H9 (cell line): Measurements from ENCODE around the gene HTRA3. TPM values are rescaled to one million over a fixed set of nuclear protein-coding genes. Genes with fewer than 3 reads are reported as not detected.

ENCODE experiments used
- DNase-seq: peaks from one replicate; pipeline ENCODE4 v3.0.0-alpha.2; 2017
- H2AFZ ChIP-seq: one replicate; pipeline ENCODE4 v1.6.1; 2013; ENCODE audit warnings: mild to moderate bottlenecking, low read length, control low read depth, moderate library complexity
- H2AK5ac ChIP-seq: 2 replicates; pipeline ENCODE4 v1.6.1; 2013; ENCODE audit warnings: low read length, control low read depth, mixed read lengths; ENCODE audit not compliant: insufficient read length
- H2BK120ac ChIP-seq: one replicate; pipeline ENCODE4 v1.6.1; 2013; ENCODE audit warnings: low read depth, mild to moderate bottlenecking, low read length, control low read depth, inconsistent platforms; ENCODE audit not compliant: poor library complexity, severe bottlenecking
- H2BK12ac ChIP-seq: 2 replicates; pipeline ENCODE4 v1.6.1; 2013; ENCODE audit warnings: low read length, control low read depth, mixed read lengths, low read depth; ENCODE audit not compliant: insufficient read length
- H2BK15ac ChIP-seq: 2 replicates; pipeline ENCODE4 v1.6.1; 2013; ENCODE audit warnings: low read depth, low read length, control low read depth
- H2BK20ac ChIP-seq: one replicate; pipeline ENCODE4 v1.6.1; 2013; ENCODE audit warnings: low read depth, mild to moderate bottlenecking, low read length, control low read depth, inconsistent platforms; ENCODE audit not compliant: poor library complexity, severe bottlenecking
- H2BK5ac ChIP-seq: 2 replicates; pipeline ENCODE4 v1.6.1; 2013; ENCODE audit warnings: low read length, control low read depth, mixed read lengths; ENCODE audit not compliant: insufficient read length
- H3K14ac ChIP-seq: 2 replicates; pipeline ENCODE4 v1.6.1; 2013; ENCODE audit warnings: low read length, control low read depth; ENCODE audit not compliant: insufficient read depth
- H3K18ac ChIP-seq: 2 replicates; pipeline ENCODE4 v1.6.1; 2013; ENCODE audit warnings: low read depth, mild to moderate bottlenecking, mixed read lengths, low read length, control low read depth; ENCODE audit not compliant: insufficient read length
- H3K23ac ChIP-seq: 2 replicates; pipeline ENCODE4 v1.6.1; 2013; ENCODE audit warnings: low read length, control low read depth, mixed read lengths, low read depth; ENCODE audit not compliant: insufficient read length
- H3K23me2 ChIP-seq: 2 replicates; pipeline ENCODE4 v1.6.1; 2013; ENCODE audit warnings: low read depth, mild to moderate bottlenecking, mixed read lengths, low read length, control low read depth; ENCODE audit not compliant: insufficient read length, poor library complexity, severe bottlenecking
- H3K27ac ChIP-seq: 2 replicates; pipeline ENCODE4 v1.5.1; 2013; ENCODE audit warnings: low read length, control low read depth, mixed read lengths, low read depth; ENCODE audit not compliant: insufficient read length
- H3K27me3 ChIP-seq: 2 replicates; pipeline ENCODE4 v1.6.1; 2013; ENCODE audit warnings: low read length, control low read depth, inconsistent platforms; ENCODE audit not compliant: insufficient read depth
- H3K4ac ChIP-seq: 2 replicates; pipeline ENCODE4 v1.6.1; 2013; ENCODE audit warnings: low read depth, mild to moderate bottlenecking, control low read depth, inconsistent platforms, low read length, moderate library complexity
- H3K4me1 ChIP-seq: 2 replicates; pipeline ENCODE4 v1.6.1; 2013; ENCODE audit warnings: low read length, control low read depth, inconsistent platforms; ENCODE audit not compliant: insufficient read depth
- H3K4me2 ChIP-seq: 2 replicates; pipeline ENCODE4 v1.6.1; 2013; ENCODE audit warnings: low read length, control low read depth, mixed read lengths; ENCODE audit not compliant: insufficient read length, insufficient read depth
- H3K56ac ChIP-seq: 2 replicates; pipeline ENCODE4 v1.6.1; 2013; ENCODE audit warnings: low read depth, mild to moderate bottlenecking, mixed read lengths, low read length, control low read depth; ENCODE audit not compliant: insufficient read length
- H3K79me1 ChIP-seq: 2 replicates; pipeline ENCODE4 v1.6.1; 2013; ENCODE audit warnings: low read depth, mild to moderate bottlenecking, moderate library complexity, low read length, control low read depth, inconsistent platforms; ENCODE audit not compliant: insufficient read depth, poor library complexity, severe bottlenecking
- H3K79me2 ChIP-seq: 2 replicates; pipeline ENCODE4 v1.6.1; 2013; ENCODE audit warnings: low read length, control low read depth, inconsistent platforms; ENCODE audit not compliant: insufficient read depth
- H3K9ac ChIP-seq: 2 replicates; pipeline ENCODE4 v1.6.1; 2013; ENCODE audit warnings: low read length, control low read depth, mixed read lengths; ENCODE audit not compliant: insufficient read length; ENCODE audit errors: extremely low read depth
- H3K9me3 ChIP-seq: one replicate; pipeline ENCODE4 v1.6.1; 2013; ENCODE audit warnings: low read depth, low read length, inconsistent platforms; ENCODE audit not compliant: control insufficient read depth
- H3T11ph ChIP-seq: one replicate; pipeline ENCODE4 v1.6.1; 2013; ENCODE audit warnings: mild to moderate bottlenecking, low read length, control low read depth, inconsistent platforms
- H4K20me1 ChIP-seq: one replicate; pipeline ENCODE4 v1.6.1; 2013; ENCODE audit not compliant: control insufficient read depth, insufficient read length, insufficient read depth
- H4K5ac ChIP-seq: 2 replicates; pipeline ENCODE4 v1.6.1; 2013; ENCODE audit warnings: low read depth, mild to moderate bottlenecking, mixed read lengths, low read length, control low read depth; ENCODE audit not compliant: insufficient read length
- H4K8ac ChIP-seq: replicated peaks from 2 replicates; pipeline ENCODE4 v1.6.1; 2013; ENCODE audit warnings: low read length, control low read depth, mixed read lengths, low read depth; ENCODE audit not compliant: insufficient read length
- H4K91ac ChIP-seq: 2 replicates; pipeline ENCODE4 v1.6.1; 2013; ENCODE audit warnings: low read depth, mild to moderate bottlenecking, moderate library complexity, mixed read lengths, low read length, control low read depth; ENCODE audit not compliant: insufficient read length
- H3K27ac Mint-ChIP-seq, 3 experiments: 2 replicates in 2 of 3; 3 replicates in 1 of 3; pipeline ENCODE4 v1.8.0; 2020 to 2021; ENCODE audit warnings: mixed read lengths in 3 of 3, mild to moderate bottlenecking in 1 of 3, moderate library complexity in 1 of 3
- H3K27me3 Mint-ChIP-seq: 2 replicates; pipeline ENCODE4 v1.8.0; 2021; ENCODE audit warnings: low read depth, mild to moderate bottlenecking, moderate library complexity, mixed read lengths
- H3K36me3 Mint-ChIP-seq, 3 experiments: 2 replicates in 2 of 3; 3 replicates in 1 of 3; pipeline ENCODE4 v1.8.0; 2020 to 2021; ENCODE audit warnings: low read depth in 3 of 3, mixed read lengths in 3 of 3; ENCODE audit not compliant: insufficient read depth in 1 of 3
- H3K4me1 Mint-ChIP-seq, 2 experiments: 2 replicates each; pipeline ENCODE4 v1.8.0; 2020; ENCODE audit warnings: mixed read lengths in 2 of 2
- H3K4me3 Mint-ChIP-seq, 2 experiments: 2 replicates in 1 of 2; 3 replicates in 1 of 2; pipeline ENCODE4 v1.8.0; 2020 to 2021; ENCODE audit warnings: mild to moderate bottlenecking in 2 of 2, mixed read lengths in 2 of 2, moderate library complexity in 1 of 2
- H3K9me3 Mint-ChIP-seq, 2 experiments: 2 replicates in 1 of 2; 3 replicates in 1 of 2; pipeline ENCODE4 v1.8.0; 2020; ENCODE audit warnings: mild to moderate bottlenecking in 2 of 2, mixed read lengths in 2 of 2, moderate library complexity in 1 of 2
- WGBS: extraction: QIAGEN DNeasy Blood & Tissue Kit; methylation state at CpG from one replicate; pipeline ENCODE4 v1.1.7; 2013; ENCODE audit warnings: missing lambda C conversion rate, low lambda C conversion rate, mixed read lengths; ENCODE audit not compliant: insufficient read length; ENCODE audit errors: extremely low coverage; 5-methylcytosine and 5-hydroxymethylcytosine counted together
- total RNA-seq: library from RNA; stranded (reverse); gene quantifications from 2 replicates; pipeline ENCODE4 v1.2.1, GENCODE V29; 2021
- TF ChIP-seq, protein P1 (sequence below): fragments of 200-600 bp; sonication (generic); conservative IDR thresholded peaks from 3 replicates; pipeline ENCODE4 v1.8.0; 2021; ENCODE audit warnings: antibody characterized with exemption, mild to moderate bottlenecking

HTRA3 gene
- total RNA-seq, 1 experiment from 2014 or later, result 3.0 TPM

GRCh38 chr4:8235686-8236085 is 33.9 kb upstream of the HTRA3 start:
- H2BK120ac ChIP-seq, result no peak overlapping the region
- no peaks in the 10 kb centered on the region for H4K20me1 ChIP-seq
- H3K79me1 ChIP-seq, result no peaks in the 10 kb centered on the region
- no peak overlapping the region for H3K4ac ChIP-seq
- no peak overlapping the region for H4K5ac ChIP-seq
- H3K14ac ChIP-seq, result no peak overlapping the region
- TF ChIP-seq, protein P1, sequence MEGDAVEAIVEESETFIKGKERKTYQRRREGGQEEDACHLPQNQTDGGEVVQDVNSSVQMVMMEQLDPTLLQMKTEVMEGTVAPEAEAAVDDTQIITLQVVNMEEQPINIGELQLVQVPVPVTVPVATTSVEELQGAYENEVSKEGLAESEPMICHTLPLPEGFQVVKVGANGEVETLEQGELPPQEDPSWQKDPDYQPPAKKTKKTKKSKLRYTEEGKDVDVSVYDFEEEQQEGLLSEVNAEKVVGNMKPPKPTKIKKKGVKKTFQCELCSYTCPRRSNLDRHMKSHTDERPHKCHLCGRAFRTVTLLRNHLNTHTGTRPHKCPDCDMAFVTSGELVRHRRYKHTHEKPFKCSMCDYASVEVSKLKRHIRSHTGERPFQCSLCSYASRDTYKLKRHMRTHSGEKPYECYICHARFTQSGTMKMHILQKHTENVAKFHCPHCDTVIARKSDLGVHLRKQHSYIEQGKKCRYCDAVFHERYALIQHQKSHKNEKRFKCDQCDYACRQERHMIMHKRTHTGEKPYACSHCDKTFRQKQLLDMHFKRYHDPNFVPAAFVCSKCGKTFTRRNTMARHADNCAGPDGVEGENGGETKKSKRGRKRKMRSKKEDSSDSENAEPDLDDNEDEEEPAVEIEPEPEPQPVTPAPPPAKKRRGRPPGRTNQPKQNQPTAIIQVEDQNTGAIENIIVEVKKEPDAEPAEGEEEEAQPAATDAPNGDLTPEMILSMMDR, result no peak
- H3K23me2 ChIP-seq, result no peaks in the 10 kb centered on the region
- no peaks in the 10 kb centered on the region for H3K9me3 ChIP-seq
- H2AK5ac ChIP-seq, result no peak overlapping the region
- H2BK20ac ChIP-seq, result no peak overlapping the region
- H3K56ac ChIP-seq, result no peak overlapping the region
- Mint-ChIP-seq H3K9me3 (0 out of 5 replicates have a peak, but pooled peaks cover 0 to 2% of the 10 kb centered on the region in 2 experiments), H3K27ac (0 out of 7 replicates have a peak overlapping the region, but pooled peaks of 1 of the 3 experiments have one; percentile 11), H3K4me1 (peaks cover 2% of the 10 kb centered on the region in 2 experiments; a peak in 1 of 4 replicates), H3K4me3 (no peak overlapping the region), H3K27me3 (no peaks in the 10 kb centered on the region; the same call in 1 of the 2 replicates), H3K36me3 (no peaks in the 10 kb centered on the region)
- H2AFZ ChIP-seq, result no peak overlapping the region
- H3K4me1 ChIP-seq, result no peaks in the 10 kb centered on the region
- H2BK12ac ChIP-seq, result no peak overlapping the region
- no peak overlapping the region for H4K91ac ChIP-seq
- H3K79me2 ChIP-seq, result no peaks in the 10 kb centered on the region
- no peak overlapping the region for H3T11ph ChIP-seq
- no peak overlapping the region for H2BK15ac ChIP-seq
- no CpG with 5 or more reads among the region's 12 CpGs for WGBS
- no peaks in the 10 kb centered on the region for H3K27me3 ChIP-seq
- no peak for DNase-seq
- no peak overlapping the region for H3K23ac ChIP-seq
- no peak overlapping the region for H4K8ac ChIP-seq
- no peak overlapping the region for H3K27ac ChIP-seq
- H3K9ac ChIP-seq, result no peak overlapping the region
- H3K4me2 ChIP-seq, result no peak overlapping the region
- no peak overlapping the region for H3K18ac ChIP-seq
- H2BK5ac ChIP-seq, result no peak overlapping the region
